K562 (cell line): ENCODE measurements around the gene DELE1. TPM values are rescaled to one million over a fixed set of nuclear protein-coding genes. Genes with fewer than 3 reads are reported as not detected.

Source experiments
- ATF1 ChIP-seq, 2 experiments: fragments of 450-650 bp in 1 of 2; IDR thresholded peaks; 2 replicates each; pipeline ENCODE4 v1.6.1; 2016; ENCODE audit warnings: missing compliant biosample characterization in 1 of 2, missing genetic modification characterization in 1 of 2
- CHD7 ChIP-seq: fragments of 200-600 bp; sonication (generic); IDR thresholded peaks from one replicate; pipeline ENCODE4 v1.6.1; 2012; ENCODE audit warnings: mild to moderate bottlenecking, low read depth, low read length, inconsistent platforms
- KLF6 ChIP-seq: fragments of 250-450 bp; sonication (Bioruptor Pico); IDR thresholded peaks from 2 replicates; pipeline ENCODE4 v1.4.0; 2020; ENCODE audit warnings: mild to moderate bottlenecking, moderate library complexity, borderline replicate concordance
- L3MBTL2 ChIP-seq: fragments of 450-650 bp; IDR thresholded peaks from 2 replicates; pipeline ENCODE4 v1.6.1; 2016; ENCODE audit warnings: mild to moderate bottlenecking, moderate library complexity
- MEF2A ChIP-seq: IDR thresholded peaks from 2 replicates; pipeline ENCODE4 v1.6.1; 2011; ENCODE audit warnings: low read depth, mild to moderate bottlenecking, low read length, moderate library complexity; ENCODE audit not compliant: control insufficient read depth
- TAF1 ChIP-seq: IDR thresholded peaks from 2 replicates; pipeline ENCODE4 v1.6.1; 2011; ENCODE audit warnings: mild to moderate bottlenecking, low read length, moderate library complexity; ENCODE audit not compliant: insufficient read depth, control insufficient read depth, severe bottlenecking; ENCODE audit errors: extremely low read depth
- U2AF2 ChIP-seq: fragments of 200-400 bp; formaldehyde crosslinking; optimal IDR thresholded peaks from 2 replicates; pipeline ENCODE3; 2017; ENCODE audit warnings: low read depth, mild to moderate bottlenecking, low read length
- ZNF263 ChIP-seq: sonication (generic); formaldehyde crosslinking; IDR thresholded peaks from 2 replicates; pipeline ENCODE4 v1.8.0; 2022; ENCODE audit warnings: mild to moderate bottlenecking, missing genetic modification reagents, borderline replicate concordance
- ZNF282 ChIP-seq: sonication (generic); formaldehyde crosslinking; IDR thresholded peaks from 2 replicates; pipeline ENCODE4 v1.8.1; 2023; ENCODE audit warnings: missing genetic modification reagents
- polyA plus RNA-seq, 8 experiments: library from polyadenylated mRNA; depleted of rRNA in 4 of 8; stranded (reverse) in 5 of 8; unstranded in 3 of 8; fragments of >200 nt; fragmentation: Nextera tagmentation in 2 of 8; fragmentation: Illumina TruSeq in 1 of 8; extraction: Ambion mirVana in 2 of 8; extraction: Trizol in 1 of 8; gene quantifications; 2 replicates each; pipeline versions ENCODE4 v1.2.1 to v1.2.3, GENCODE V29; 2011 to 2014; ENCODE audit warnings: inconsistent platforms in 1 of 8, missing spikeins in 1 of 8
- total RNA-seq, 7 experiments: library from RNA; depleted of rRNA in 6 of 7; stranded (reverse); fragments of >200 nt in 6 of 7; fragmentation: Illumina TruSeq in 2 of 7; extraction: Trizol in 2 of 7; gene quantifications; 2 replicates each; pipeline versions ENCODE4 v1.2.1 to v1.2.3, GENCODE V29; 2011 to 2021; ENCODE audit warnings: low replicate concordance in 1 of 7
- TF ChIP-seq, protein P1 (sequence below): sonication (generic); formaldehyde crosslinking; IDR thresholded peaks from 2 replicates; pipeline ENCODE4 v1.8.1; 2023; ENCODE audit warnings: mild to moderate bottlenecking, missing genetic modification reagents
- TF ChIP-seq, protein P2 (sequence below): fragments of 250-450 bp; sonication (Bioruptor Pico); IDR thresholded peaks from 2 replicates; pipeline ENCODE4 v1.5.0; 2021

The DELE1 gene
- total and polyA plus RNA-seq, 9 of the 15 experiments (the other 6 are each of a cell fraction or from before 2014, with no cell fraction given): 16.6 to 74.4 (median 49.8) TPM

- TF ChIP-seq L3MBTL2 (peak; percentile 81), ZNF282 (CRISPR knock-in tag) (no peak), CHD7 (no peak), ZNF263 (CRISPR knock-in tag) (peak; percentile 35; the same call in 1 of the 2 replicates), TAF1 (peak; percentile 62), ATF1 (CRISPR knock-in tag; IDR thresholded peaks at IDR 0.05) (no peak), ATF1 (tag; IDR thresholded peaks at IDR 0.05) (peak; percentile 16; the same call in 1 of the 2 replicates), KLF6 (CRISPR knock-in tag) (no peak), U2AF2 (no peak), MEF2A (no peak)
- TF ChIP-seq, protein P1, sequence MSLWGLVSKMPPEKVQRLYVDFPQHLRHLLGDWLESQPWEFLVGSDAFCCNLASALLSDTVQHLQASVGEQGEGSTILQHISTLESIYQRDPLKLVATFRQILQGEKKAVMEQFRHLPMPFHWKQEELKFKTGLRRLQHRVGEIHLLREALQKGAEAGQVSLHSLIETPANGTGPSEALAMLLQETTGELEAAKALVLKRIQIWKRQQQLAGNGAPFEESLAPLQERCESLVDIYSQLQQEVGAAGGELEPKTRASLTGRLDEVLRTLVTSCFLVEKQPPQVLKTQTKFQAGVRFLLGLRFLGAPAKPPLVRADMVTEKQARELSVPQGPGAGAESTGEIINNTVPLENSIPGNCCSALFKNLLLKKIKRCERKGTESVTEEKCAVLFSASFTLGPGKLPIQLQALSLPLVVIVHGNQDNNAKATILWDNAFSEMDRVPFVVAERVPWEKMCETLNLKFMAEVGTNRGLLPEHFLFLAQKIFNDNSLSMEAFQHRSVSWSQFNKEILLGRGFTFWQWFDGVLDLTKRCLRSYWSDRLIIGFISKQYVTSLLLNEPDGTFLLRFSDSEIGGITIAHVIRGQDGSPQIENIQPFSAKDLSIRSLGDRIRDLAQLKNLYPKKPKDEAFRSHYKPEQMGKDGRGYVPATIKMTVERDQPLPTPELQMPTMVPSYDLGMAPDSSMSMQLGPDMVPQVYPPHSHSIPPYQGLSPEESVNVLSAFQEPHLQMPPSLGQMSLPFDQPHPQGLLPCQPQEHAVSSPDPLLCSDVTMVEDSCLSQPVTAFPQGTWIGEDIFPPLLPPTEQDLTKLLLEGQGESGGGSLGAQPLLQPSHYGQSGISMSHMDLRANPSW (CRISPR knock-in tag): no peak
- TF ChIP-seq, protein P2, sequence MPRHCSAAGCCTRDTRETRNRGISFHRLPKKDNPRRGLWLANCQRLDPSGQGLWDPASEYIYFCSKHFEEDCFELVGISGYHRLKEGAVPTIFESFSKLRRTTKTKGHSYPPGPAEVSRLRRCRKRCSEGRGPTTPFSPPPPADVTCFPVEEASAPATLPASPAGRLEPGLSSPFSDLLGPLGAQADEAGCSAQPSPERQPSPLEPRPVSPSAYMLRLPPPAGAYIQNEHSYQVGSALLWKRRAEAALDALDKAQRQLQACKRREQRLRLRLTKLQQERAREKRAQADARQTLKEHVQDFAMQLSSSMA: no peak
Observed at GRCh38 chr5:141969783-141970771, 46.4 kb downstream of the DELE1 start (continued).
